ENCODE measurements around the gene PLEKHD1. TPM values are rescaled to one million over a fixed set of nuclear protein-coding genes. Genes with fewer than 3 reads are reported as not detected.
A peak's percentile ranks its signal among the peaks of the same experiment; 100 is the strongest.

PLEKHD1 gene
- total RNA-seq, 1 donor from 2014 or later, result 0.80 TPM

DNA sequence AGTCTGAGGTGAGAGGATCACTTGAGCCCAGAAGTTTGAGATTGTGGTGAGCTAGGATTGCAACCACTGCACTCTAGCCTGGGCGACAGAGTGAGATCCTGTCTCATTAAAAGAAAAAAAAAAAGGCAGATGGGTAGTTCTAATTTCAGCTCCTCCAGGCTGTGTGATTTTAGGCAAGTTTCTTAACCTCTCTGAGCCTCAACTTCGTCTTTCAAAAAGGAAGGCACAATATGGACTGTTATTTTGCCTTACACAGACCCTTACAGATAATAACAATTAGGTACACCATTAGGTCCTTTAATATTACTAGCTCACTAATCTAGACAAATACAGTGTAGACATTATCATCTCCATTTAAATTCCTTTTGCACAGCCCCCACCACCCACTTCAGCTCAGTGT, 94.9 kb downstream of the PLEKHD1 start:
- H3K27ac Mint-ChIP-seq (ENCODE audit: unreplicated experiment), result no peak overlapping the region

GRCh38 chr14:69580009-69580577, 95.6 kb downstream of the PLEKHD1 start:
- TF ChIP-seq, protein P1, sequence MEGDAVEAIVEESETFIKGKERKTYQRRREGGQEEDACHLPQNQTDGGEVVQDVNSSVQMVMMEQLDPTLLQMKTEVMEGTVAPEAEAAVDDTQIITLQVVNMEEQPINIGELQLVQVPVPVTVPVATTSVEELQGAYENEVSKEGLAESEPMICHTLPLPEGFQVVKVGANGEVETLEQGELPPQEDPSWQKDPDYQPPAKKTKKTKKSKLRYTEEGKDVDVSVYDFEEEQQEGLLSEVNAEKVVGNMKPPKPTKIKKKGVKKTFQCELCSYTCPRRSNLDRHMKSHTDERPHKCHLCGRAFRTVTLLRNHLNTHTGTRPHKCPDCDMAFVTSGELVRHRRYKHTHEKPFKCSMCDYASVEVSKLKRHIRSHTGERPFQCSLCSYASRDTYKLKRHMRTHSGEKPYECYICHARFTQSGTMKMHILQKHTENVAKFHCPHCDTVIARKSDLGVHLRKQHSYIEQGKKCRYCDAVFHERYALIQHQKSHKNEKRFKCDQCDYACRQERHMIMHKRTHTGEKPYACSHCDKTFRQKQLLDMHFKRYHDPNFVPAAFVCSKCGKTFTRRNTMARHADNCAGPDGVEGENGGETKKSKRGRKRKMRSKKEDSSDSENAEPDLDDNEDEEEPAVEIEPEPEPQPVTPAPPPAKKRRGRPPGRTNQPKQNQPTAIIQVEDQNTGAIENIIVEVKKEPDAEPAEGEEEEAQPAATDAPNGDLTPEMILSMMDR (IDR thresholded peaks at IDR 0.05; ENCODE audit: unreplicated experiment), result peak; percentile 65
- Mint-ChIP-seq H3K36me3 (ENCODE audit: low read depth, unreplicated experiment) (no peaks in the 10 kb centered on the region), H3K27me3 (ENCODE audit: unreplicated experiment) (peaks cover 1% of the 10 kb centered on the region), H3K9me3 (ENCODE audit: unreplicated experiment) (no peaks in the 10 kb centered on the region), H3K4me1 (ENCODE audit: unreplicated experiment) (peaks cover 6% of the 10 kb centered on the region), H3K27ac (ENCODE audit: unreplicated experiment) (no peak overlapping the region), H3K4me3 (ENCODE audit: unreplicated experiment) (no peak overlapping the region)
- DNase-seq (ENCODE audit: low spot score), result peak; percentile 63

More for the DNA sequence above, 94.9 kb downstream of the PLEKHD1 start:
- TF ChIP-seq, protein P1 (IDR thresholded peaks at IDR 0.05; ENCODE audit: unreplicated experiment), result no peak
- Mint-ChIP-seq H3K4me3 (ENCODE audit: unreplicated experiment) (no peak overlapping the region), H3K9me3 (ENCODE audit: unreplicated experiment) (no peaks in the 10 kb centered on the region), H3K4me1 (ENCODE audit: unreplicated experiment) (peaks cover 5% of the 10 kb centered on the region), H3K27me3 (ENCODE audit: unreplicated experiment) (peaks cover 3% of the 10 kb centered on the region), H3K36me3 (ENCODE audit: low read depth, unreplicated experiment) (no peaks in the 10 kb centered on the region)
- DNase-seq (ENCODE audit: low spot score), result no peak

Other genes starting within 250 kb of the PLEKHD1 start
- gene GALNT16, start 224.6 kb upstream of the PLEKHD1 start, total RNA-seq (ENCODE audit: unreplicated experiment), result 2.8 TPM
- 282 TPM for gene ERH, start 86.4 kb upstream of the PLEKHD1 start, total RNA-seq (ENCODE audit: unreplicated experiment)
- 41.2 TPM for gene SLC39A9, start 86.0 kb upstream of the PLEKHD1 start, total RNA-seq (ENCODE audit: unreplicated experiment)
- not detected for gene CCDC177, start 90.1 kb downstream of the PLEKHD1 start, total RNA-seq (ENCODE audit: unreplicated experiment)
- 71.5 TPM for gene SUSD6, start 126.9 kb downstream of the PLEKHD1 start, total RNA-seq (ENCODE audit: unreplicated experiment)

Data from endothelial cell (in vitro differentiated cells).